ENCODE results near the gene MYL5. TPM values are rescaled to one million over a fixed set of nuclear protein-coding genes. Genes with fewer than 3 reads are reported as not detected.

MYL5 gene
- total and polyA plus RNA-seq, 2 of the 4 experiments (the other 2 are of a cell fraction): 9.1 to 16.0 TPM

DNA sequence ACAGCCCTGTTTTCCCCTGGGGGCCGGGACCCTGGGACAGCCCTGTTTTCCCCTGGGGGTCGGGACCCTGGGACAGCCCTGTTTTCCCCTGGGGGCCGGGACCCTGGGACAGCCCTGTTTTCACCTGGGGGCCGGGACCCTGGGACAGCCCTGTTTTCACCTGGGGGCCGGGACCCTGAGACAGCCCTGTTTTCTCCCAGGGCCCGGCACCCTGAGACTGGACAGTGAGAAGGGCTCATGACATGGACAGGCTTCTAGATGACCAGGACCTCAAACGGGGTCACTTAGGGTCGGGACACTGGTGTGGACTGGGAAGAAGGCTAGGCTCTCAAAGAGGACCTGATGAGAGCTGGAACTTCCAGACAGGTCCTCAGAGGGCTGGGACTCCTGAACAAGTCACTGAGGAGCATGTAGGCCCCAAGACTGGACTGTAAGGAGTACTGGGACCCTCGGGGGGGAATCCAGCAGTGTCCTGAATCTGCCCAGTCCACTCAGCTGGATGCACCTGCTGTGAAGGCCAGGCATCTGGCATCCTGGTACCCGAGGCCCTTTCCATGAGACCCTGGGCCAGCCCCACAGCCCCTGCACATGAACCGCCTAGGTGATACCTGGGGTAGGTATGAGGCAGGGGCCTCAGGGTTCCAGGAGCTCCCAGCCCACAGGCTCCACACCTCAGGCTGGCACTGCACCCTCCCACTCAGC is 33.7 kb downstream of the MYL5 start:
- no TSS peak for BruUV-seq (replicated peaks)
- no peak overlapping the region for H4K8ac ChIP-seq (ENCODE audit: low read depth in 2 of 2, low read length in 2 of 2)
- POLR2A ChIA-PET (ENCODE audit: unreplicated experiment): no interaction called here

More for the DNA sequence above, 33.7 kb downstream of the MYL5 start:
- H4K91ac ChIP-seq (ENCODE audit: insufficient read depth, low read depth, low read length): no peak overlapping the region
- no peak overlapping the region for H2BK5ac ChIP-seq (ENCODE audit: low read depth, low read length, poor library complexity, severe bottlenecking)
- in situ Hi-C loops (cut with MboI; ENCODE audit: low sequenced_read_pairs) (no loop called here), intact Hi-C loops (cut with micrococcal nuclease) (no loop called here), dilution Hi-C loops (cut with HindIII; ENCODE audit: low sequenced_read_pairs, unreplicated experiment) (no loop called here)
- no peak overlapping the region for H2BK120ac ChIP-seq (ENCODE audit: low read depth, low read length)
- CTCF ChIA-PET: no interaction called here
- ATAC-seq (ENCODE audit: low read depth): no peak
- no peaks in the 10 kb centered on the region for H3K9me3 ChIP-seq (ENCODE audit: control insufficient read depth, insufficient read depth, low read length)
- H3K36me3 ChIP-seq (ENCODE audit: control insufficient read depth, insufficient read depth, low read length): peaks cover 7% of the 10 kb centered on the region
- no peak overlapping the region for H3K4me3 ChIP-seq (ENCODE audit: insufficient read depth, low read depth, low read length)
- no peak overlapping the region; the same call in 1 of the 2 replicates for H3K23ac ChIP-seq (ENCODE audit: low read depth, low read length)
- H3K79me1 ChIP-seq (ENCODE audit: low read depth in 1 of 2, low read length in 2 of 2): peaks cover 15 to 39% of the 10 kb centered on the region in 2 experiments; a peak in 3 of 4 replicates
- no peak overlapping the region for H3K56ac ChIP-seq (ENCODE audit: extremely low read depth, insufficient read depth, low read length)
- peak overlapping the region; percentile 42 for H3K4me2 ChIP-seq (ENCODE audit: low read depth, low read length)
- no peak overlapping the region for H3K27ac ChIP-seq (ENCODE audit: insufficient read depth, low read length)
- H2BK20ac ChIP-seq (ENCODE audit: low read depth, low read length): no peak overlapping the region
- H4K5ac ChIP-seq (ENCODE audit: low read depth, low read length): no peak overlapping the region
- no peak overlapping the region for H2AFZ ChIP-seq (replicated peaks; ENCODE audit: low read length, poor library complexity)
- no peaks in the 10 kb centered on the region; the same call in 1 of the 2 replicates for H3K27me3 ChIP-seq (ENCODE audit: control insufficient read depth, insufficient read depth, low read length)
- no peak overlapping the region for H3K4ac ChIP-seq (ENCODE audit: low read depth, low read length)
- 59% methylated on average over 3 of the region's 11 CpGs; no CpG with 5 or more reads in 1 of the 2 experiments for WGBS, 2 experiments (ENCODE audit: extremely low coverage in 2 of 2, insufficient read length in 1 of 2)
- H2AK5ac ChIP-seq (ENCODE audit: low read depth, low read length): no peak overlapping the region
- H3K18ac ChIP-seq (ENCODE audit: low read depth, low read length): no peak overlapping the region
- H3K9ac ChIP-seq (ENCODE audit: low read depth, low read length): no peak overlapping the region
- no peak overlapping the region for H3K14ac ChIP-seq (replicated peaks; ENCODE audit: low read depth, low read length)
- peak overlapping the region; percentile 71 for H2AK9ac ChIP-seq (replicated peaks; ENCODE audit: low read depth, low read length, poor library complexity)
- peaks cover 14% of the 10 kb centered on the region; the same call in 1 of the 2 replicates for H3K4me1 ChIP-seq (ENCODE audit: control insufficient read depth, insufficient read depth, low read length)
- peaks cover 13% of the 10 kb centered on the region for H3K9me1 ChIP-seq (ENCODE audit: insufficient read depth, low read length)
- no peak for DNase-seq
- TF ChIP-seq CHD1 (IDR thresholded peaks at IDR 0.05; ENCODE audit: low read depth, low read length): no peak
- no peak for TF ChIP-seq RCOR1 (IDR thresholded peaks at IDR 0.05; ENCODE audit: insufficient replicate concordance, low read length)
- TF ChIP-seq, protein P1, sequence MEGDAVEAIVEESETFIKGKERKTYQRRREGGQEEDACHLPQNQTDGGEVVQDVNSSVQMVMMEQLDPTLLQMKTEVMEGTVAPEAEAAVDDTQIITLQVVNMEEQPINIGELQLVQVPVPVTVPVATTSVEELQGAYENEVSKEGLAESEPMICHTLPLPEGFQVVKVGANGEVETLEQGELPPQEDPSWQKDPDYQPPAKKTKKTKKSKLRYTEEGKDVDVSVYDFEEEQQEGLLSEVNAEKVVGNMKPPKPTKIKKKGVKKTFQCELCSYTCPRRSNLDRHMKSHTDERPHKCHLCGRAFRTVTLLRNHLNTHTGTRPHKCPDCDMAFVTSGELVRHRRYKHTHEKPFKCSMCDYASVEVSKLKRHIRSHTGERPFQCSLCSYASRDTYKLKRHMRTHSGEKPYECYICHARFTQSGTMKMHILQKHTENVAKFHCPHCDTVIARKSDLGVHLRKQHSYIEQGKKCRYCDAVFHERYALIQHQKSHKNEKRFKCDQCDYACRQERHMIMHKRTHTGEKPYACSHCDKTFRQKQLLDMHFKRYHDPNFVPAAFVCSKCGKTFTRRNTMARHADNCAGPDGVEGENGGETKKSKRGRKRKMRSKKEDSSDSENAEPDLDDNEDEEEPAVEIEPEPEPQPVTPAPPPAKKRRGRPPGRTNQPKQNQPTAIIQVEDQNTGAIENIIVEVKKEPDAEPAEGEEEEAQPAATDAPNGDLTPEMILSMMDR (conservative IDR thresholded peaks at IDR 0.05; ENCODE audit: low read depth, low read length): no peak
- no peak for TF ChIP-seq RAD21 (IDR thresholded peaks at IDR 0.05; ENCODE audit: low read length)
- no peak overlapping the region for H2BK15ac ChIP-seq (ENCODE audit: low read depth, low read length)
- peaks cover 46% of the 10 kb centered on the region for H4K20me1 ChIP-seq (ENCODE audit: insufficient read depth, low read length)

Data from IMR-90 (cell line).